Stimulated activated CD8-positive, alpha-beta memory T cell treated with anti-CD3 and anti-CD28 coated beads, Interleukin-12 subunit alpha, Interleukin-12 subunit beta, amount 100 ng/mL, for 4 hours (primary cell): ENCODE data around the gene NBEAL1.
A peak's percentile ranks its signal among the peaks of the same experiment; 100 is the strongest.
"Not testable (repeated sequence)": the region's sequence is repeated elsewhere in the genome, so short reads cannot be mapped to it uniquely, and the experiment has no call there.

Experiments used
- DNase-seq: peaks from one replicate; pipeline ENCODE4 v3.0.0-alpha.2; 2020; ENCODE audit warnings: low read depth

Gene NBEAL1

DNA sequence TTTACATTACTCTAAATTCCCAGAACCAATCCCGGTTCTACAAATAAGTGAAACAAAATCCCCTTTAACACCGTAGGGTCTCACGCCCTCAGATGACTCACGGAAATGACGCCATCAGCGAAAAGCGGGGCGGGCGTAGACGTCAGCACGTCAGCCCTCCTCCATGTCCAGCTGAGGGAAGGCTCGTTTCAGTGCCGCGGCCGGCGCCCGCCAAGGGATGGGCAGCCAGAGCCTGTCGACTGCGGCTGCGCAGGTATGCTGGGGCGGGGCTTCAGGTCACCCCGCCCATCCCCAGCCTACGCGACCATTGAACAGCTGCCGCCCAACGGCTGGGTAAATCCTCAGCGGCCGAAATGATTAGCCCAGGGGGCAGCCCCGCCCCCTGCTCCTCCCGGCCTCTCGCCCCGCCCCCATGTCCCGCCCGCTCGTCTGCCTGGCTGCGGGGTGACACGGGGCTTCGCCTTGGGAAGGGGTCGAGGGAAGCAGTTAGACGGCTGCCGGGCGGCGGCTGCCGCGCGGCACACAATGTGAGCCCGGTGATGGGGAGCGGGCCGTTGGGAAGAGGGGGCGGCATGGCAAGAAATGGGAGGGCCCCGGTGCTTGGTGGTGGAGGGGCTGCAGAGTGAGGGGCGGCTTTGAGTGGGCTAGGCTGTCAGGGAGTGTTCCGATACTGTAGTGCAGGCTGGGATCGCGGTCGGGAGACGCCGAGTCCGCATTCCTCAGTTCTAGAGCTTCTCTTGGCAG is at the start of gene NBEAL1:
NBEAL1 (plus strand) TSS at position 420 of the 744 bp plus-strand sequence. CDS start 1,510 bp downstream, outside the sequence.
- peak; percentile 97 for DNase-seq

- DNase-seq: no peak
Observed at GRCh38 chr2:202965810-202966460, 48.7 kb upstream of the NBEAL1 start.

- DNase-seq: not testable (repeated sequence)
Observed at GRCh38 chr2:202969404-202969803, 45.3 kb upstream of the NBEAL1 start.

DNA sequence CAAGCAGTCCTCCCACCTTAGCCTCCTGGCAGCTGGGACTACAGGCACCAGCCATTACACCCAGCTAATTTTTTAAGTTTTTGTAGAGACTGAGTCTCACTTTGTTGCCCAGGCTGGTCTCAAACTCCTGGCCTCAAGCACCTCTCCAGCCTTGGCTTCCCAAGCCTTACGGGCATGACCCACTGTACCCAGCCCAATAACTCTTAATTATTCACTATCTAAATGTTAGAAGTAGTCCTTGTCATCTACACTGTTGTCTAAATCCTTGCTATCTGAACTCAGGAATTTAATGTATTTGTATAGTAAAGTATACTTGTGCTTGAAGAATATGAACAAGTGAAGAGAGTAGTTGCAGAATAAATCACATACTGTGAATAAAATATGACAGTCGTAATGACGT is 37.9 kb upstream of the NBEAL1 start:
- no peak for DNase-seq

- DNase-seq: no peak
Observed at GRCh38 chr2:202982779-202983491, 31.7 kb upstream of the NBEAL1 start.

DNA sequence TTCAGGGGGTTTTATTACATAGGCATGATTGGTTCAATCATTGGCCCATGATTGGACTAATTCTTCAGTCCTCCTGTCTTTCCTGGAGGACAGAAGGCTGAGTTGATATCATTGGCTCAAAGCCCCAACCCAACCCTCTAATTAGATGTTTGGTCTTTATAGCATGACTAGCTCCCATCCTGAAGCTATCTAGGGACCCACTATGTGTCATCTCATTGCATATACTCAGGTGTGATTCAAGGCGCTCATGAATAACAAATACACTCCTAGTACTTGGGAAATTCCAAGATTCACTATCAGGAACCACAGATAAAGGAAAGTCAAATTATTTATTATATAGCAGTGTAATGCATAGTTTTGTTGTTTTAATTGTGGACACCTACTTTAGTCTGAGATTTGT is 24.9 kb upstream of the NBEAL1 start:
- DNase-seq: no peak

GRCh38 chr2:202990501-202990900 is 24.2 kb upstream of the NBEAL1 start:
- no peak for DNase-seq

GRCh38 chr2:202997113-202997512 is 17.6 kb upstream of the NBEAL1 start:
- DNase-seq: not testable (repeated sequence)

DNA sequence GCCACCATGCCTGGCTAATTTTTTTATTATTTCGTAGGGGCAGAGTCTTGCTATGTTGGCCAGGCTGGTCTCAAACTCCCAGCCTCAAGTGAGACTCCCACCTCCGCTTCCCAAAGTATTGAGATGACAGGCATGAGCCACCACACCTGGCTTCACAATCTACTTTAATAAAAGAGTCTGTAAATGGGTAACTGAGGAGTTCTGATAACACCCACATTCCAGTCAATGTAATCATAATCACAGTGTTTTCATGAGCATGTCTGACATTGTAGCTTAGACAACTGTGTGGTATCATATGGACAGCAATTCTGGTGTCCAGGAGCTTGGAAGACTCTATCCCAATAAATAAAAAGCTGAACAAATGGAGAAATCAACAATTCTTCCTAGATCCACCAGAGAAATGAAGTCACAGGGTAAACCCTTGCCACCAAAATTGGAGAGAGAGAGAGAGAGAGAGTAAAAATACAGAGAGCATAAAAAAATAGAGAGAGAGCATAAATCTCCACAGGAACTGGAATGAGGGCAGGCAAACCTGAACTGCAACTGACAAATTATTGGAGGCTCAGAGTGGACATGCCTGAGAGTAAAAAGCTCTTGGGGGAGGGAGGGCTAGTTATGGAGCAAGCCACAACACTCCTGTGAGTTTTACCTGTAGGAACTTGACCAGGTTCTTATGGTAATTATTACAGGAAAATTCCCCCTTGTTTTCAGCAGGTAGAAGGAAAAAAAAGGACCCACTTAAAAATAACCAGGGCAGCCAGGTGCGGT is 12.4 kb upstream of the NBEAL1 start:
- no peak for DNase-seq

- DNase-seq: no peak
Observed at GRCh38 chr2:203003716-203004115, 11.0 kb upstream of the NBEAL1 start.

- no peak for DNase-seq
Observed at GRCh38 chr2:203016716-203017115, 2.0 kb downstream of the NBEAL1 start.

DNA sequence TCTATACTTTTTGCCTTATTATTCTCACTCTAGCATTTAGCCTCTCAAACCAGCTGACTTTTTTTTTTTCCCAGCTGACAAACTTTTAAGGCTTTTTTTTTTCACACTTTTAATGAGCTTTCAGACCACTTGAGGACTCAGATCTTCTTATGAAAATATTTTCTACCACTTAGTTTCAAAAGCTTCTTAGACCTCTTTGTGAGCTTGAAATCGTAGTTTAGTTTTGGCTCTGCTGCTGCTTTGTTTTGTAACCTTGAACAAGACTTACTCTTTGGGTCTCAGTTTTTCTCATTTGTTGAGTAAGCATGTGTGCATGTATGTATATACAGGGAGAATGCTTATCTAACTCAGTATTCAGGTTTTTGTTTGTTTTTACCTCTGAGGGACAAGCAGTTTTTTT is 3.5 kb downstream of the NBEAL1 start:
- no peak for DNase-seq

- DNase-seq: no peak
Observed at GRCh38 chr2:203019142-203019541, 4.5 kb downstream of the NBEAL1 start.

DNA sequence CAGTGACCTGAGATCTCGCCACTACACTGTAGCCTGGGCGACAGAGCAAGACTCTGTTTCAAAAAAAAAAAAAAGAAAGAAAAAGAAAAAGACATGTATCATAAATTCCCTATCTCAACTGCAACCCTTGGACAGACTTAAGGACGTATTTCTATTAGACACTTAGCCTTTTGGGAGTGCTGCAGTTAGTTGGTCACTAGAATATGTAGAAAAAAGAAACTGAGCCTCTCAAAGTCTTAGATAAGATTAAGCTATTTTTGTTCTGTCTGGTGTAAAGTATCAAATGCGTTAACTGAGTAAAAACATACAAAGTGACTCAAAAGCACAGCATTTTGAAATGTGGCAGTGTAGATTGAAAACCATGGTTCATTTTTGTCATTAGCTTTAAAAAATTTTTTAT is 7.3 kb downstream of the NBEAL1 start:
- no peak for DNase-seq

DNA sequence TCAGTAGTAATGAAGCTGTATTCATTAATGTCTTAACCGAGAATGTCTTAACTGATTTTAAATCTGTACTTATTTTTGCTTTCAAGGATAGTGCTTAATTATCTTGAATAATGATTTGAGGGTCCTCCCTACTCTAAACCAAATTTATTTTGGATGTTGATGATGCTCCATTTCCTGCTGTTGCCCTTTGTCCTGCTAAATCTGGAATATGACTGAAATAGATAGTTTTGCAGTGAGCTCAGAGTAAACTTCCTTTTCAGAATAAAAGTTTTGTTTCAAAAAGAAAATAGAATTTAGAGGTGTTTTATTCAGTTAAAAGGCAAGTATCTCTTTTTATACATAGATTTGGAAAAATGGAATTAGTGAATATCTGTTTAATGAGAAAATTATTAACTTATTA is 8.1 kb downstream of the NBEAL1 start:
- DNase-seq: no peak

- DNase-seq: no peak
Observed at GRCh38 chr2:203025592-203025991, 10.9 kb downstream of the NBEAL1 start.

DNA sequence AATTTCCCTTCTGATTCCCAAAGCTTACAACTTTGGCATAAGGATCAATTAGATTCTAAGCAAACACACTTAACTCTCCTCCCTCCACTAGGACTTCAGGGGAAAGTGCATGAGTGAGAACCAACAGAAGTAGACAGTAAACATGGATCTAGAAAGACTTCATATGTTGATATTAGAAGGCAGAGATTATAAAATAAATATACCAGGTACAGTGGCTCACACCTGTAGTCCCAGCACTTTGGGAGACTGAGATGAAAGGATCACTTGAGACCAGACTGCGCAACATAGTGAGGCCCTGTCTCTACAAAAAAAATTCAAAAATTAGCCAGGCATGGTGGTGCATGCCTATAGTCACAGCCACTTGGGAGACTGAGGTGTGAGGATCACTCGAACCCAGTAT is 15.9 kb downstream of the NBEAL1 start:
- no peak for DNase-seq

GRCh38 chr2:203030991-203031390 is 16.3 kb downstream of the NBEAL1 start:
- DNase-seq: no peak

DNA sequence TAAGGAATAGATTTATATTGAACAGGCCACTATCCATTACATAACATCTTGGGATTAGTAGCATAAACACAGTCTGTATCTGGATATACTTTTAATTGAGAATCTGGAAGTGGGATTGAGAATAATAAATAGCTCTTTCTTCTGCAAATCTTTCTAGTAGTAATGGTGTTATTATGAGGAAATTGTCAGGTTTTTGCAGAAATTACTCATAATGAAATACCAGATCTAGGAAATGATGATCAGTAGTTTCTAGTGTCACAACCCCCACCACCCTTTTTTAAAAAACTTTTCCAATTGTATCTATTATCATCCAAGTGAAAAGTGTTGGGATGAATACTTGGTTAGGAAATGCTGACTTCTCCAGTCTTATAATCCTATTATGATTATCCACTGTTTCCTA is 18.7 kb downstream of the NBEAL1 start:
- DNase-seq: no peak

DNA sequence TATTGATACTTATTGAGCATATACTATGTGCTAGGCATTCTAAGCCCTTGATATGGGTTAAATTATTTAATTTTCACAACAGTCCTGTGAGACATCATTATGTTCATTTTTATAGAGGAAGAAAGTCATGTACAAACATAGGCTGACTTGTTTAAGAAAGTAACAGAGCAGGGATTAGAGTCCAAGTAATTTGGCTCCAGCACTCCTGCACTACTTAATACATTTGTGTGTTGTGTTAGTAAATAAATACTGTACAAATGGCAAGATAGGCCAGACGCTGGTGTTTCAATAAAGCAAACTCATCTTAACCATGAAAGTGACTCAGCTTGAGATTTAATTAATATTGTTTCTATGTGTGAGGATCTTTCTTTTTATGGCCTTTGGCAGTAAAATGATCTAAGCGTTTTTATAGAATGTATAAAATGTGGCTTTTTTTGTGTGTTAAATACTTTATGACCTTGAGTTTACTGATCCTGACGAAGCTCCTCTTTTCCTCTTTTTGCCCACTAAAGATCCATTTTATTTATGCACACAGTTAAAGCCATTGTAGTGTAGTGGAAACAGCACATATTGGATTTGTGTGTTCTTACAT is 21.3 kb downstream of the NBEAL1 start:
- DNase-seq: no peak

DNA sequence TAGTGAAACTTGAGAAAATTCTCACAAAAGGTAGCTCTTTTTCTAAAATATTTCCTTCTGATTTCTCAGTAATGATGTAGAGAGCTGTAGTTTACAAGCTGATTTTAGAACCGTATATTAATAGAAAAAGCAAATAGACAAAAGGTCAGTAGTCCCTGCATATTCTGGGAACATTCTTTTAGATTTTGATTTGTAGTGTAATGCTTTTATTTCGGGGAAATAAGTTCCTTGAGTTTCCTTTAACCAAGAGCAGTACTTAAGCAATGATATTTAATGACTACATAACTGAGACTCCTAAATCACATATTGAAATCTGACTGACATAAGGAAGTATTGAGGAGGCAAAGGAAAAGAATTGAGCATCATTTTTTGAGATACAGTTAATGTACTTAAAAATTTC is 22.4 kb downstream of the NBEAL1 start:
- DNase-seq: no peak

DNA sequence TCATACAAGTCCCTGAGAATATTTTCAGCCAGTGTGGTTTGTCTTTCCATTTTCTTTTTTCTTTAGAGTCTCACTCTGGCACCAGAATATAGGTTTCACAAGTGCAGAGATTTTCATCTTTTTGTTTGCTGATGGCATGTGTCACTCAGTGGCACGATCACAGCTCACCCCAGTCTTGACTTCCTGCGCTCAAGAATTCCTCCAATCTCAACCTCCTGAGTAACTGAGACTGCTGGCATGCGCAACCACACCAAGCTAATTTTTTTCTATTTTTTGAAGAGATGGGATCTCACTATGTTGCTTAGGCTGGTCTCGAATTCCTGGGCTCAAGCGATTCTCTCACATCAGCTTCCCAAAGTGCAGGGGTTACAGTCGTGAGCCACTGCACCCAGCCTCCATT is 23.9 kb downstream of the NBEAL1 start:
- no peak for DNase-seq
